GM19372 (cell line): ENCODE results near the gene UPB1.
"Not testable (repeated sequence)": the region's sequence is repeated elsewhere in the genome, so short reads cannot be mapped to it uniquely, and the experiment has no call there.

Source experiments
- ATAC-seq: cut with Tn5 transposase; IDR thresholded peaks from one replicate; pipeline ENCODE4 v1.9.1; 2021; ENCODE audit warnings: mild to moderate bottlenecking, low read depth, moderate library complexity; ENCODE audit not compliant: unreplicated experiment

Gene UPB1

DNA sequence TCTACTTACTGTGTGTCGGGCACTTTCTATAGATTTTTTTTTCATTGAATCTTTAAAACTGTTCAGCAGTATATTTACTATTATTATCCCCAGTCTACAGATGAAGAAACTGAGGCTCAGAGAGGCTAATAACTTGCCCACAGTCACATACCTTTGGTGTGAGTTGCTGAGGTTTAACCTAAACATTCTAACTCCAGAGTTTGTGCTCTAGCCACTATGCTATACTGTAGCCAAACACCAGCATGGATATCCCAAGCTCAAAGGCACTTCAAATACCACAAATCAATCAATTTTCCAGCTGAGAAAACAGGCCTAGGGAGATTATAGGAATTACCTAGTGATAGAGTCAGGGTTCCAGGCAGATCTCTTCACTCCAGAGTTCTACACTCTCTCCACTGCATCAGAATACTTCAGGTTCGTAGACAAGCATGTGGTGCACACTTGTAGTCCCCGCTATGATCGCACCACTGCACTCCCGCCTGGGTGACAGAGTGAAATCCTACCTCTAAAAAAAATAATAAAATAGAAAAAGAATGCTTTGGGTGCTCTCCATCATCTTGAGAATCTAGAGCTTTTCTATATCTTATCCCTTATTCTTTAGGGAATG is 20.4 kb upstream of the UPB1 start:
- no peak for ATAC-seq

DNA sequence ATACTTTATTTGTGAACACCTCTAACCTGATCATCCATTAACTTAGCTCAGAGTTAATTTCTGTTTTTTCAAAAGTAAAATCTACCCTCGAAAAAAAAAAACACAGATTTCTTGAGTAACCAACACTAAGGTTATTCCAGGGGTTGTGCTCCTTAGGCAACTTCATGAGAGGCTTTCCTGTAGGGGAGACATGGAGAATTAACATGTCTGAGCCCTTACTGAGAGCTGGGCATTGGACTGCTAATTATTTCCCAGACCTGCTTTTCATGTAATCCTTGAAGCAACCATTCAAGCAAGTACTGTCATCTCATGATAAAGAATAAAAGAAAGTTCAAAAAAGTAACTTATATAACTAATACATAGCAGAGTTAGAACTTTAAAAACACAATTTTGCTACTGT is 13.5 kb upstream of the UPB1 start:
- no peak for ATAC-seq

DNA sequence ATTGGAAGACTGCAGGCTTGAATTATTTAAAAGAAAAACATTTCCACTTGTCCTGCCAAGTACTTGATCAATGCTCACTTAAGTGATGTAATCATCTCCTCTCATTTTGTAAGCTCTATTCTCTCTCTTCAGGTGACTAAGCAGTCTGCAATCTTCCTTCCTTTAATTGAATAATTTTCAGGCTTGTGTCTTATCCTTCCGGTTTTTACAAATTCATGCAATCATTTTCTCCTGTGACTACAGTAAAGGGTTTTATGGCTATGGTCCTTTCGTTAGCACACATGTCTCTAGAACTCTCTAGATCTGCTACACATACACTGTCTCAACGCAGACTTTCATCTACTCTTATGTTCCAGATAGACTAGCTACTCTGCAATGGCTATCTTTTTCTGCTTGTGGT is 12.6 kb upstream of the UPB1 start:
- no peak for ATAC-seq

DNA sequence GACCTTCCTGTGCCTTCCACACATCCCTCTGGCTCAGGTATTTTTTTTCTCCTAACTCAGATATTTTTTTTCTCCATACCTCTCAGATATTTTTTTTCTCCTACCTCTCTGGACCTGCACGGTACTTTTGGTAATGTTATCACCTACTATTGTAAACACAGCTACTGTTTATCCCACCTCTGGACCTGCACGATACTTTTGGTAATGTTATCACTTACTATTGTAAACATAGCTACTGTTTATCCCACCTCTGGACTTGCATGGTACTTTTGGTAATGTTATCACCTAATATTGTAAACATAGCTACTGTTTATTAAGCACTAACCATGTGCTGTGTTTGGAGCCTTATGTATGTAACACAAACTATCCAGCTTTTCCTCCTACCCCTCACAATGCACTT is 12.1 kb upstream of the UPB1 start:
- ATAC-seq = no peak

DNA sequence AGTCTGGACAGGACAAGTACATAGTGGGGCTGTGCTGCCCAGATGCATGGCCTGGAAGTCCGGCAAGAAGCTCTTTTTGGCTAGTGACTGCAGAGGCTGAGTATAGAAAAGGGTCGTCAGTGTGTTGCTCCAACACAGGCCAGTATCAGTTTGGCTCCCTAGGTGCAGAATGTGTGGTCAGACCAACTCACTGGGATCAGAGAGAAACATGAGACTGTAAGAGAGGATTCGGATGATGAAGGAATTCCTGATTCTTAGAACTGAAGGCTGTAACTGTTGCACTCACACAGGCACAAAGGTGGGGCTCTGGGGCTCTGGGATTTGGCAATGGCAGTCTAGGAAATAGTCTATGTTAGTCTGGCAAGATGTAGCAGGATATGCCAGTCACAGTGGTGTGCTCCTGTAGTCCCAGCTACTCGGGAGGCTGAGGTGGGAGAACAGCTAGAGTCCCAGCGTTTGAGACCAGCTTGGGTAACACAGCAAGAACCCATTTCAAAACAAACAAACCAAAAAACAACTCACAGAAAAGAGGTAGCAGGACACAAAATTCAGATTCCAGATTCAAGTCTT is 11.1 kb upstream of the UPB1 start:
- no peak for ATAC-seq

DNA sequence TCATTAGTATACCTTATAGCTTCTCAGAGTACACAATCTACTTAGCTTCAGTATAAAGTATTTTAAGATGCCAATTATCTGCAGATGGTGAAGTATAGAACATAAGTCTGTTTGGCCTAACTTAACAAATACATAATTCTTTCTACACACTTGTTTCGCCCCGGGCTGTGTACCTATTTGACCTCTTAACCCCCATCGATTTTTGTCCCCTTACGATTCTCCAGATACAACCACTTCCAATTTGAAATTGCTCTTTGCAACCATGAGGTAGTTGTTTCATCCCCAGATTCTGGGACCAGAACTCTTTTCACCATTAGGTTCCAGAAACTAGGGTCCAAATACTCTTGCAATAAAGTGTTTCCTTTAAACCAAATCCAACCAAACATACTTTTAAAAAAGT is 10.0 kb upstream of the UPB1 start:
- no peak for ATAC-seq

DNA sequence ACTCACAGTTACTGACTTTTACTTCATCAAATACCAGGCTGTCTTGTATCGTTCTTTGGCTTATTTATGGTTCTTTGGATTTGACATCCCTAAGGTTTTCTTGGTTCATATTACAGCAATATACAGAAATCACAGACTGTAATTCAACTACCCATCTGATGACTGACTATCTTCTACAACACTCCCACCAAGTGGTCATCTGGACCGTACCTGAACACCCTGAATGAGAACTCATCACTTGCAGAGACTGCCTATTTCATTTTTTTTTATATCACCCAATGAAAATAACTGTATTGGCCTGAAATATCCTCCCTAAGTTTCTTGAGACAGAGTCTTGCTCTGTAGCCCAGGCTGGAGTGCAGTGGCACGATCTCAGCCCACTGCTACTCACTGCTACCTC is 9.5 kb upstream of the UPB1 start:
- no peak for ATAC-seq

DNA sequence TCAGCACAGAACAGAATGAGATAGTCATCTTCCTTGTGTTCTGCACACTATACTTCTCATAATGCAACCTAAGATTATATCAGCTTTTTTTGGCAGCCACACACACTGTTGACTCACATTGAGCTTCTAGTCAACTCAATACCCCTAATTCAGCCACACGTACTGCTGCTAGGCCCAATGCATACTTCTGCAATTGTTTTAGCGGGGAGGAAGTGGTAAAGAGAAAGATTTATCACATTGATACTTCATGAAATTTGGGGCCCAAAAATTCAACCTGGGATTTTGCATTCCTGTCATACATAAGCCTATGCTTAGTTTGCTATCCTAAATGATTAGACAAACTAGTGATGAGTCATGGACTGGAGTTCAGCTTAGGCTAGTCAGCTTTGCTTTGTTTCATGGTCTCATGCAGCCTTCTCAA is 8.6 kb upstream of the UPB1 start:
- no peak for ATAC-seq

DNA sequence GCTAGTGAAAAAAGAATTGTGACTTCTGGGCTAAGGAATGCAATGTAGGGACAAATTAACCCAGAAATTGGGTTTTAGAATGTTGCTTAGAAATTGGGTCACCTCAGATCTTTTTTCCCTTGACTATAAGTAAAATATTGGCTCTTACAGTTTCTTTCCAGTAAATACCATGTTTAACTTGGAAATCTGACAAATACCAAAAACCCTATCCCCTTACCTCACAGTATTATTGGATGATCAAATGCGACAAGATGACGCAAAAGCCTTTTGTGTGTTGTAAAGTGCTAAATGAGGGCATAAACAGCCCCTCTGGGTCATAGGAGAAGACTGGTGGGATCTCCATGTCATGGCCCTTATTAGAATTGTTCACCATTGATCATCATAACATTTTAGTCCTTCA is 6.1 kb upstream of the UPB1 start:
- no peak for ATAC-seq

DNA sequence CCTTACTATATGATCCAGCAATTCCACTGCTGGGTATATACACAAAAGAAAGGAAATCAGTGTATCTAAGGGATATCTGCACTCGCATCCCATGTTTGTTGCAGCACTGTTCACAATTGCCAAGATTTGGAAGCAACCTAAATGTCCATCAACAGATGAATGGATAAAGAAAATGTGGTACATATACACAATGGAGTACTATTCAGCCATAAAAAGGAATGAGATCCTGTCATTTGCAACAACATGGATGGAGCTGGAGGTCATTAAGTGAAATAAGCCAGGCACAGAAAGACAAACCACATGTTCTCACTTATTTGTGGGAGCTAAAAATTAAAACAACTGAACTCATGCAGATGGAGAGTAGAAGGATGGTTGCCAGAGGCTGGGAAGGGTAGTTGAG is 5.7 kb upstream of the UPB1 start:
- ATAC-seq = not testable (repeated sequence)

DNA sequence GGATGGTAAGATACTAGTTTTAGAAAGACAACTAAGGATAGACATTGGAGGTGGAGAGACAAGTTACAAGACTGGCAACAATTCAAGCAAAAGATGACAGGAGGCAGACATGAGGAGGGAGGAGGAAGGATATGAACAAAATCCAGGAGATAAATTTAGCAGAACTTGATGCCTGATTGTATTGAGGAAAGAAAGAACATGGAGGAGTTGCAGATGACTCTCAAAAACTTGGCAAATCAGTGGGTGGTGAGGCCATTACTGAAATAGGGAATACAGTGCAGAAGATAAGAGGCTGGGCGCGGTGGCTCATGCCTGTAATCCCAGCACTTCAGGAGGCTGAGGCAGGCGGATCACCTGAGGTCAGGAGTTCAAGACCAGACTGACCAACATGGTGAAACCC is 2.7 kb upstream of the UPB1 start:
- ATAC-seq = no peak

DNA sequence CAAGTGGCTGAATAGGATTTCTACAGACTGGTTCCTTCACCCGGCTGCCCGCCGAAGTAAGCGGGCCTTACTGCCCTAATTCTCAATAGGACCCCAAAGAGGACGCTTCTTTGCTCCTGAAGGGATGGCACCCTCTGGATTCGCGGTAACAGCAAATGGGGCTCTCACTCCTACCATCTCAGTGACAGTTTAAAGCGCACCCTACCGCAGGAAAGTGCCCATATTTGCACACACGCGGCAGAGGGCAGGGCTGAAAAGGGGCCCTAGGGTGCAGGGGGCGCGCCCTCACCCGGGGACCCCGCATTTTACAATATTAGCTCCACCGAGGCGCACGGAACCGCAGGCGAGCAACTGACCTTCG is 985 bp upstream of the UPB1 start:
- no peak for ATAC-seq

DNA sequence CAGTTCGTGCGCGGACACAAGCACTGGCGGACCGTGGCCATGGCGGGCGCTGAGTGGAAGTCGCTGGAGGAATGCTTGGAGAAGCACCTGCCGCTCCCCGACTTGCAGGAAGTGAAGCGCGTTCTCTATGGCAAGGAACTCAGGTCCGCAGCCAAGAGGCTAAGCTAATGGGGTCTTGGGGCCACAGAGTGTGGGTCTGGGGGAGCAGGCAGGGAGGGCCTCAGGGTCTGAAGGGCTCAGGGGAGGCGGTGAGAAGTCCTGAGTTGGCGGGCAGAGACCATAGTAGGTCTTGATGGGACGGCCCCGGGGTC is 188 bp downstream of the UPB1 start:
- ATAC-seq = no peak

DNA sequence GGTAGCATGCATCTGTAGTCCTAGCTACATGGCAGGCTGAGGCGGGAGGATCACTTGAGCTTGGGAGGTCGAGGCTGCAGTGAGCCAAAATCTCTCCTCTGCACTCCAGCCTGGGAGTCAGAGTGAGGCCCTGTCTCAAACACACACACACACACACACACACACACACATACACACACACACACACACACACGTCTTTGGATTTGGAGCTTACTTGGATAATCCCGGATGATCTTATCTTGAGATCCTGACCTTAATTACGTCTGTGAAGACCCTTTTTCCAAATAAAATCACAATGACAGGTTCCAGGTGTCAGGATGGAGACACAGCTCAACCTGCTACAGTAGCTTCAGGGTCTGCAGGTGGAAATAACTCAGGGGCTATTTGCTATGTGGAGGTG is 1.1 kb downstream of the UPB1 start:
- ATAC-seq = no peak

DNA sequence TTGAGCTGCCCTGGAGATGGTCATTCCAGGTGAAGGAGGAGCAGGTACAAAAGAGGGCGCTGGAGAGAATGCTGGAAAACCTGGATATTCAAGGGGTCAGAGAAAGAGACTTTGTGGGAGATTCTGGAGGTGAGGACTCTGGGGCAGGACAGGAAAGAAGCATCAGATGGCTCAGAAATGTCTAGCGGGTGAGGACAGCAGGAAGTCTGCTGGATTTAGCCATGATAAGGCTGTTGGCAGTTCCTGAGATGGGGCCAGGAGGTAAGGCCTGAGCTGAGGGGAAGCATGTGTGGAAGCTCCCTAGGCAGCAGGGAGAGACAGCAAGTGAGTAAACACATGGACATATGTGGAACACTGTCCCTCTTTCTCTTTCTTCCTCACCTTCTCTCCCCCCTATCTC is 1.5 kb downstream of the UPB1 start:
- no peak for ATAC-seq

DNA sequence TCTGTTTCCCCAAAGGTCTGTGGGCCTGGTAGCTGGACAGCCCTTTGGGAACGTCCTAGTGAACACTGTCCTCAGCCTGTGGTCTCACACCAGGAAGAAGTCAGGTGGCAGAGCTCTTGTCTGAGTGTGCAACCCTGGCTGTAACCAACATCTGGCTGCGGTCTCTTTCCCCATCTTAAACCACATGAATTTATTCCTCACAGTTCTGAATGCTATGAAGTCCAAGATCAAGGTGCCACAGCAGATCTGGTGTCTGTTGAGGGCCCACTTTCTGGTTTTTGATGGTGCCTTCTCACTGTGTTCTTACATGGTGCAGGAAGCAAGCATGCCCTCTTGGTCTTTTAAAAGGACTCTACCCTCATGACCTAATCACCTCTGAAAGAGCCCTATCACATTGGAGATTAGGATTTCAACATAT is 2.7 kb downstream of the UPB1 start:
- ATAC-seq = no peak

DNA sequence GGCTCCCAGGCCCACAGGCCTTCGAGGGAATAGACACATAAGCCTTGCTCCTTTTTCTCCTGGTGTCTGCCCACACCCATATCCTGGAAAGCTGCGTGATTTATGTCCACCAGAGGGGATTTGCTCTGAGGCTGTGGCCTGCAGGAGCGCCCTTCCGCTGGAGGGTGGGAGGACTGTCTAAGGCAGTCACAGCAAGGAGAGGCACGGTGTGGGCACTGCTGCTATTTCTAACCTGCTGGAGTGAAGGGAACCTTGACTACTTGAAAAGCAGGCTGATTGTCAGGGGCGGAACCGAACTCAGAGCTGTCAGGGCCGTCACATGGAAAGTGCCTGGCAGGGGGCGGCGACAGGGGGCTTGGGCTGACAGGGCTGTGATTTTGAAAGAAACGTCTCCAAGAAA is 3.7 kb downstream of the UPB1 start:
- no peak for ATAC-seq

DNA sequence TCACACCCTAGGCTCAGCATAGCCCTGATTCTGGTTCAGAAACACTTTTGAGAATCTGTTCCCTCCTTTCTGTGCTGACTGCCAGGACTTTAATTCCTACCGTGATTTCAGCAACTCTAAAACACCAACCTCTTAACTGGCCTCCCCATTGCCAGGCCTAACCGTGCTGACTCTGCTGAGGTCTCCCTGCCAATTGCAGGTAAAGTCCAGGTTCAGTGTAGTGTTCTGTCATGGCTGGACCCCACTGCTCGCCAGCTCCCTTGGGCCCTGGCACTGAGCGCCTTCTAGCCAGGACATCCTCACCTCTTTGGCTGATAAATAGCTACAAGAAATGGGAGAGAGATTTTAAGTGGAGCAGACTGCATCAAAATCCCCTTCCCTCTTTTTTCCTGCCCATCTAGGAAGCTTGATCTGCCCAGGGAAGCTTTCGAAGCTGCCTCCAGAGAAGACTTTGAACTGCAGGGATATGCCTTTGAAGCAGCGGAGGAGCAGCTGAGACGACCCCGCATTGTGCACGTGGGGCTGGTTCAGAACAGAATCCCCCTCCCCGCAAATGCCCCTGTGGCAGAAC is 4.7 kb downstream of the UPB1 start:
- no peak for ATAC-seq

DNA sequence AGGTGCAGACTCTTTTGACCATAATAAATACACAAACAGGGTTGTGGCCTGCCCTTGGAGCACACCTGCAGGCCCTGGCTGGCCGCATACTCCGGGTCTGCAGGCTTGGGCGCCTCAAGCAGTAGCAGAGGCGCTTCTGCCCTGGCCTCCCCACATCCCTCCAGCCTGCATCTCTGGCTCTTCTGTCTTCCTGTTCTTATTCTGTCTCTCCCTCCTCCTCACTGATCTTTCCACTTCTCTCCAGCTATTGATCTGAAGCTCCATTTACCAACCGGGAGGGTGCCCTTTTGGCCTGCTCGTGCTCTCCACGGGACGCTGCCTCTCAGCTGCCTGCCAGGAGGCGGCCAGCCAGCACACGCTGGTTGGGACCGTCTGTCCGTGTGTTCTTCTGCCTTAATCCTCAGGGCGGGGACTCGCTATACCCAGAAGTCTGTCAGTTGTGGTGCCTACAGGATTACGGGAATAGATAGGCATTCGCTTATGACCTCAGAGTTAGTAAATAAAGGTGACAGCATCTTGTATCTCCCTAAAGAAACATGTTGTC is 5.2 kb downstream of the UPB1 start:
- ATAC-seq = no peak

DNA sequence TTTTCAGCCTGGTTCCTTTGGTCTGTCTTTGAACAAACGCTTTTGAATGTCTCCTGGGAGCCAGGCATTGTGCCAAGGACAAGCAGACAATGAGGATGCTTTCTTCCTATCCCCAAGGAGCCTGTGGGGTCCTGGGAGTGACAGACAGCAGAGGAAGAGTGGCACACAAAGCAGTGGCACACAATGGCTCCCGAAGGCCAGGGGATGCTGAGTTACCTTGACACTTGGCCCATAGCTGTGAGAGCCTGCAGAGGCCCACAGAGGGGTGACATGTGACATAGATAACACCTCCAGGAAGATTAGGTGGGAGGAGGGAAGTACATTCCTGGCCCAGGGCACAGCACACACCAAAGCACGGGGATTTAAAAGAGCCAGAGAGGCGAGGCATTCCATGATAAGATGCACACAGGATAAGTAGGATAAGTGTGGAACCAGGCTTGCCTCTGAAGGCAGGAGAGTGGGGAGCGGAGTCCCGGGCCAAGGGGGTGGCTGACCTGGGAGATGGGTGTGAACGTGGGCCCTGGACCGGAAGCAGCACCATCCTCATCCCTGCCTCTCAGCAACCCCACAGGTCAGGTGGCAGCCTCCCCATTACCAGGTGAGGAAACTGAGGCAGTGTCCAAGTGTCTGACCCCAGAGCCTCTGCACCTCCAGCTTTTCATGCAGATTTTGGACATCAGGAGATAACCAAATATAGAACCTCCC is 6.3 kb downstream of the UPB1 start:
- no peak for ATAC-seq

DNA sequence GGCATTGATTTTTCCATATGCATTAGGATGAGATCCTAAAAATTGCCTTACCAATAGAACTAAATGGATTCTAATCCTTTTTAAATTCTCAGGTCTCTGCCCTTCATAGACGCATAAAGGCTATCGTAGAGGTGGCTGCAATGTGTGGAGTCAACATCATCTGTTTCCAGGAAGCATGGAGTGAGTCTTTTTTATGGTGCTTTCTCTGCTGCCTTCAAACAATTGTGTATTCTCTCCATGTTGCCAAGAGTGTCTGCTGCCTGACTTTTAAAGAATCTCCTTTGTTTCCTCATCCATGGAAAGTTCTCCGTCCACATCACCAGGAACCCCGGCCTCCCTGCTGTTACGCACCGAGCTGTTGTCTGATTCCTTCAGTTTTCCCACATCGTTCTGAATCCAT is 6.9 kb downstream of the UPB1 start:
- no peak for ATAC-seq

DNA sequence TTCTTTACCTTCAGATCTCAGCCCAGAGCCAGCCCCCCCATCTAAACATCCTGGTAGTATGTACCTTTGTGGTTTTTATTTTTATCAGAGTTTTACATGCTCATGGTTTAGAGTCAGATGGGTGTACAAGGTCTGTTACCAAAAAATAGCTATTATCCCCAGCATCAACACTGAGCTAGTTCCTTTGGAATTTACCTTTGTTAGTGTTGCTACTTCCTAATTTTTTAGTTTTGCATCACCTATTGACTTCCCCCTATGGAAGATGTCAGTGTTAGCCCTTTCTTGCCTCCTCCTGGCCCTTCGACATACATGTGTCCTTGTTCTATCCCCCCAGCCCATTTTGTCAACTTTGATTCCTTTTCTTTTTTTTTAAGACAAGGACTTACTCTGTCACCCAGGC is 7.4 kb downstream of the UPB1 start:
- no peak for ATAC-seq
